B cell (primary cell): ENCODE measurements around the gene SMIM12.

Experiments
- CTCF ChIP-seq: fragments of 200-600 bp; IDR thresholded peaks from one replicate; pipeline ENCODE4 v1.8.0; 2022; ENCODE audit warnings: antibody characterized with exemption, mild to moderate bottlenecking
- EZH2 ChIP-seq: IDR thresholded peaks from 2 replicates; pipeline ENCODE4 v1.6.1; 2012; ENCODE audit warnings: borderline replicate concordance, low read depth, mild to moderate bottlenecking, moderate library complexity, low read length; ENCODE audit not compliant: insufficient read depth, poor library complexity, severe bottlenecking

- TF ChIP-seq CTCF (no peak), EZH2 (no peak)
Observed at GRCh38 chr1:34827341-34827941, 32.1 kb downstream of the SMIM12 start.
